HCT116 (cell line): ENCODE measurements around the gene HIVEP2. TPM values are rescaled to one million over a fixed set of nuclear protein-coding genes. Genes with fewer than 3 reads are reported as not detected.

Source experiments
- ATAC-seq: fragments of 200-7000 bp; cut with Tn5 transposase; 2 replicates; pipeline ENCODE4 v1.9.1; 2020; ENCODE audit warnings: mild to moderate bottlenecking, moderate library complexity
- BruUV-seq: library from RNA; stranded (reverse); fragments of 400-500 nt; replicated peaks from 2 replicates; lab custom pipeline; 2021; lab: Mats Ljungman, UMichigan
- CTCF ChIA-PET: fragments of 300-600 bp; sonication (Branson Sonifier 250); formaldehyde crosslinking; loops from one replicate; lab custom pipeline; 2021; ENCODE audit warnings: antibody characterized with exemption; lab: Charles Lee
- POLR2A ChIA-PET: fragments of 300-600, 350-600 bp; sonication (Branson Sonifier 250); formaldehyde crosslinking; loops from one replicate; lab custom pipeline; 2021; ENCODE audit warnings: antibody characterized with exemption; lab: Charles Lee
- RAD21 ChIA-PET, 2 experiments: fragments of 300-600 bp; sonication (Branson Sonifier 250); formaldehyde crosslinking; loops; one replicate each; lab custom pipeline; 2023; ENCODE audit warnings: low total read pairs in 2 of 2; ENCODE audit not compliant: uncharacterized antibody in 2 of 2, unreplicated experiment in 2 of 2, low non-redundant PET in 1 of 2; lab: Charles Lee
- DNase-seq: peaks from one replicate; pipeline ENCODE4 v3.0.0-alpha.2; 2010; ENCODE audit warnings: low read depth, low spot score
- H2AFZ ChIP-seq: fragments of 200-600 bp; shearing (Covaris generic), sonication (generic); 2 replicates; pipeline ENCODE4 v1.6.1; 2017; ENCODE audit warnings: low read depth, mixed run types, mixed read lengths, antibody characterized with exemption, low read length; ENCODE audit not compliant: poor library complexity, severe bottlenecking
- H3K27ac ChIP-seq: 2 replicates; pipeline ENCODE4 v1.5.1; 2012; ENCODE audit warnings: low read depth, low read length
- H3K27me3 ChIP-seq: fragments of 200-600 bp; sonication (generic); 2 replicates; pipeline ENCODE4 v1.6.1; 2016; ENCODE audit warnings: mixed run types, low read length, mixed read lengths; ENCODE audit not compliant: insufficient read depth
- H3K36me3 ChIP-seq, 2 experiments: fragments of 200-500 bp in 1 of 2; fragments of 200-600 bp in 1 of 2; sonication (Bioruptor generic) in 1 of 2; sonication (generic) in 1 of 2; 2 replicates each; pipeline versions ENCODE4 v1.5.1 to v1.6.1; 2014 to 2016; ENCODE audit warnings: low read length in 2 of 2, inconsistent platforms in 1 of 2, mixed read lengths in 1 of 2, mixed run types in 1 of 2; ENCODE audit not compliant: insufficient read depth in 2 of 2, control insufficient read depth in 1 of 2
- H3K4me1 ChIP-seq, 2 experiments: fragments of 200-600 bp in 1 of 2; sonication (generic) in 1 of 2; 2 replicates each; pipeline versions ENCODE4 v1.5.1 to v1.6.1; 2012 to 2017; ENCODE audit warnings: low read length in 2 of 2, inconsistent platforms in 1 of 2, mild to moderate bottlenecking in 1 of 2, mixed read lengths in 1 of 2, mixed run types in 1 of 2, moderate library complexity in 1 of 2; ENCODE audit not compliant: insufficient read depth in 2 of 2, control insufficient read depth in 1 of 2
- H3K4me2 ChIP-seq: fragments of 200-600 bp; sonication (generic); 2 replicates; pipeline ENCODE4 v1.6.1; 2017; ENCODE audit warnings: mixed run types, low read length, mixed read lengths
- H3K4me3 ChIP-seq, 2 experiments: fragments of 200-600 bp in 1 of 2; sonication (generic) in 1 of 2; replicated peaks in 1 of 2; 2 replicates each; pipeline ENCODE4 v1.5.1; 2011 to 2016; ENCODE audit warnings: low read length in 2 of 2, control low read depth in 1 of 2, low read depth in 1 of 2, mild to moderate bottlenecking in 1 of 2, mixed read lengths in 1 of 2, mixed run types in 1 of 2
- H3K79me2 ChIP-seq: fragments of 200-600 bp; sonication (generic); 2 replicates; pipeline ENCODE4 v1.6.1; 2017; ENCODE audit warnings: mild to moderate bottlenecking, mixed run types, low read length, moderate library complexity, mixed read lengths; ENCODE audit not compliant: insufficient read depth
- H3K9ac ChIP-seq: fragments of 200-600 bp; sonication (generic); 2 replicates; pipeline ENCODE4 v1.6.1; 2016; ENCODE audit warnings: low read length, mixed read lengths
- H3K9me2 ChIP-seq: fragments of 200-600 bp; sonication (generic), shearing (Covaris generic); 2 replicates; pipeline ENCODE4 v1.6.1; 2017; ENCODE audit warnings: mixed run types, mild to moderate bottlenecking, moderate library complexity; ENCODE audit not compliant: insufficient read depth
- H3K9me3 ChIP-seq, 2 experiments: fragments of 200-500 bp in 1 of 2; fragments of 200-600 bp in 1 of 2; sonication (Bioruptor generic) in 1 of 2; sonication (generic) in 1 of 2; 2 replicates each; pipeline ENCODE4 v1.6.1; 2014 to 2017; ENCODE audit warnings: low read length in 2 of 2, mixed read lengths in 2 of 2, inconsistent platforms in 1 of 2, low read depth in 1 of 2, mild to moderate bottlenecking in 1 of 2, mixed run types in 1 of 2, moderate library complexity in 1 of 2; ENCODE audit not compliant: control insufficient read depth in 1 of 2, insufficient read depth in 1 of 2
- H4K20me1 ChIP-seq: fragments of 200-600 bp; sonication (generic), shearing (Covaris generic); 2 replicates; pipeline ENCODE4 v1.6.1; 2017; ENCODE audit warnings: mixed run types, mild to moderate bottlenecking, moderate library complexity; ENCODE audit not compliant: insufficient read depth
- ATF3 ChIP-seq: IDR thresholded peaks from 2 replicates; pipeline ENCODE4 v1.6.1; 2012
- CBX3 ChIP-seq: IDR thresholded peaks from 2 replicates; pipeline ENCODE4 v1.6.1; 2012; ENCODE audit warnings: low read depth
- CEBPB ChIP-seq: IDR thresholded peaks from 2 replicates; pipeline ENCODE4 v1.6.1; 2012; ENCODE audit warnings: low read depth
- CTCF ChIP-seq, 3 experiments: fragments of 200-600 bp in 1 of 3; sonication (generic) in 1 of 3; IDR thresholded peaks in 2 of 3; conservative IDR thresholded peaks in 1 of 3; 2 replicates each; pipeline ENCODE4 v1.5.1; 2012 to 2017; ENCODE audit warnings: low read depth in 2 of 3, low read length in 2 of 3, antibody characterized with exemption in 1 of 3, borderline replicate concordance in 1 of 3, control low read depth in 1 of 3, mild to moderate bottlenecking in 1 of 3, mixed read lengths in 1 of 3, mixed run types in 1 of 3, moderate library complexity in 1 of 3; ENCODE audit not compliant: insufficient read depth in 1 of 3
- EGR1 ChIP-seq: IDR thresholded peaks from 2 replicates; pipeline ENCODE4 v1.6.1; 2012; ENCODE audit warnings: low read depth
- FOSL1 ChIP-seq: IDR thresholded peaks from 2 replicates; pipeline ENCODE4 v1.6.1; 2012; ENCODE audit warnings: low read depth
- JUND ChIP-seq: IDR thresholded peaks from 2 replicates; pipeline ENCODE4 v1.6.1; 2012
- POLR2A ChIP-seq: IDR thresholded peaks from 2 replicates; pipeline ENCODE4 v1.7.0; 2011; ENCODE audit warnings: borderline replicate concordance; ENCODE audit not compliant: insufficient read depth, insufficient read length; ENCODE audit errors: extremely low read depth
- RAD21 ChIP-seq: IDR thresholded peaks from 2 replicates; pipeline ENCODE4 v1.6.1; 2012; ENCODE audit warnings: low read depth, mild to moderate bottlenecking
- REST ChIP-seq: IDR thresholded peaks from 2 replicates; pipeline ENCODE4 v1.6.1; 2012; ENCODE audit warnings: low read depth
- SP1 ChIP-seq: IDR thresholded peaks from 2 replicates; pipeline ENCODE4 v1.6.1; 2012; ENCODE audit warnings: low read depth
- SRF ChIP-seq: IDR thresholded peaks from 2 replicates; pipeline ENCODE4 v1.6.1; 2012; ENCODE audit warnings: low read depth
- TCF7L2 ChIP-seq: IDR thresholded peaks from 2 replicates; pipeline ENCODE4 v1.7.0; 2011; ENCODE audit warnings: borderline replicate concordance, inconsistent platforms; ENCODE audit not compliant: insufficient read depth, insufficient read length; ENCODE audit errors: extremely low read depth
- YY1 ChIP-seq: IDR thresholded peaks from 2 replicates; pipeline ENCODE4 v1.6.1; 2011; ENCODE audit warnings: low read length, low read depth, moderate library complexity, mild to moderate bottlenecking; ENCODE audit not compliant: insufficient replicate concordance; ENCODE audit errors: extremely low read depth
- ZFX ChIP-seq: fragments of 450-650 bp; IDR thresholded peaks from 2 replicates; pipeline ENCODE4 v1.6.1; 2017
- intact Hi-C: fragments of 100-400 bp; cut with micrococcal nuclease; formaldehyde crosslinking; loops from 2 replicates; pipeline ENCODE4 v1.10.0; 2022
- total RNA-seq: library from RNA; stranded (reverse); gene quantifications from one replicate; pipeline ENCODE4 v1.2.1, GENCODE V29; 2021; ENCODE audit not compliant: unreplicated experiment

Gene HIVEP2
- total RNA-seq, 1 experiment from 2014 or later: 8.1 TPM

GRCh38 chr6:142839686-142840040, 105.3 kb downstream of the HIVEP2 start (continued):
- TF ChIP-seq YY1 (no peak), SRF (no peak), EGR1 (no peak), POLR2A (no peak), RAD21 (no peak)

- no TSS peak for BruUV-seq
These were observed 105.9 kb downstream of the HIVEP2 start for GRCh38 chr6:142838821-142839685.

More at GRCh38 chr6:142838821-142839685, 105.9 kb downstream of the HIVEP2 start:
- ChIA-PET RAD21 (no interaction called here), CTCF (interaction anchor here (1.1 kb wide), 1 partner anchor 364 kb away, joined by 3 read pairs; no protein-coding TSS in a partner anchor), POLR2A (no interaction called here)
- Histone ChIP-seq H3K9me3 (no peaks in the 10 kb centered on the region), H3K4me3 (peak overlapping the region in 1 of 2 experiments; percentile 23; a peak in 2 of 4 replicates), H3K9ac (peak overlapping the region; percentile 41), H3K36me3 (no peaks in the 10 kb centered on the region), H3K9me2 (no peaks in the 10 kb centered on the region), H2AFZ (peak overlapping the region; percentile 47), H3K27me3 (no peaks in the 10 kb centered on the region), H3K4me1 (peaks cover 13 to 39% of the 10 kb centered on the region in 2 experiments), H3K79me2 (no peaks in the 10 kb centered on the region), H3K27ac (peak overlapping the region; percentile 30; the same call in 1 of the 2 replicates), H3K4me2 (peak overlapping the region; percentile 69), H4K20me1 (no peaks in the 10 kb centered on the region)
- DNase-seq (peak; percentile 86), ATAC-seq (peak; percentile 94)
- intact Hi-C loops: loop anchor here (2.0 kb wide), 1 partner anchor 108 kb away; no protein-coding TSS in a partner anchor
- peak; percentile 95 for TF ChIP-seq JUND
- peak; percentile 97 for TF ChIP-seq FOSL1
- no peak for TF ChIP-seq POLR2A
- TF ChIP-seq YY1: no peak
- TF ChIP-seq CEBPB: peak; percentile 80
- TF ChIP-seq EGR1: no peak
- peak; percentile 4; the same call in 1 of the 2 replicates for TF ChIP-seq RAD21
- peak; percentile 34 for TF ChIP-seq TCF7L2
- TF ChIP-seq REST: no peak
- TF ChIP-seq ZFX: no peak
- TF ChIP-seq SP1: peak; percentile 77
- no peak for TF ChIP-seq CTCF (IDR thresholded peaks at IDR 0.05 in 2 of 3, conservative IDR thresholded peaks at IDR 0.05 in 1 of 3; ENCODE audit: borderline replicate concordance in 1 of 3, insufficient read depth in 1 of 3, low read depth in 2 of 3, low read length in 2 of 3)
- peak; percentile 67; the same call in 1 of the 2 replicates for TF ChIP-seq CBX3
- TF ChIP-seq SRF: 0 out of 2 replicates have a peak, but pooled peaks have one; percentile 52
- peak; percentile 32; the same call in 1 of the 2 replicates for TF ChIP-seq ATF3
